Effector memory CD4-positive, alpha-beta T cell (primary cell): ENCODE data around the gene LIMK2.

ENCODE experiments used
- DNase-seq, 3 donors: peaks; one replicate each; pipeline ENCODE4 v3.0.0-alpha.2; 2020
- H3K27ac ChIP-seq: 2 replicates; pipeline ENCODE4 v1.7.0; 2013; ENCODE audit warnings: mild to moderate bottlenecking, low read length, moderate library complexity; ENCODE audit not compliant: insufficient read depth, poor library complexity, severe bottlenecking
- H3K27me3 ChIP-seq: replicated peaks from 2 replicates; pipeline ENCODE4 v1.7.0; 2013; ENCODE audit warnings: mild to moderate bottlenecking, low read length; ENCODE audit not compliant: insufficient read depth, control insufficient read depth, poor library complexity, severe bottlenecking
- H3K36me3 ChIP-seq: 2 replicates; pipeline ENCODE4 v1.7.0; 2013; ENCODE audit warnings: mild to moderate bottlenecking, low read length, moderate library complexity; ENCODE audit not compliant: control insufficient read depth, insufficient read depth
- H3K4me1 ChIP-seq: 2 replicates; pipeline ENCODE4 v1.7.0; 2013; ENCODE audit warnings: low read length, mild to moderate bottlenecking; ENCODE audit not compliant: control insufficient read depth, insufficient read depth, poor library complexity, severe bottlenecking
- H3K4me3 ChIP-seq: 2 replicates; pipeline ENCODE4 v1.7.0; 2013; ENCODE audit warnings: low read length, low read depth, mild to moderate bottlenecking; ENCODE audit not compliant: insufficient read depth, poor library complexity, severe bottlenecking
- H3K9me3 ChIP-seq: 2 replicates; pipeline ENCODE4 v1.7.0; 2013; ENCODE audit warnings: mild to moderate bottlenecking, low read length, moderate library complexity; ENCODE audit not compliant: control insufficient read depth

The LIMK2 gene

GRCh38 chr22:31269892-31270579, 57.9 kb downstream of the LIMK2 start:
- Histone ChIP-seq H3K27me3 (no peaks in the 10 kb centered on the region), H3K27ac (no peak overlapping the region), H3K9me3 (no peaks in the 10 kb centered on the region), H3K36me3 (peaks cover 28% of the 10 kb centered on the region), H3K4me3 (no peak overlapping the region), H3K4me1 (peaks cover 5% of the 10 kb centered on the region)
- no peak for DNase-seq

- DNase-seq = no peak
- Histone ChIP-seq H3K4me1 (peaks cover 5% of the 10 kb centered on the region), H3K9me3 (no peaks in the 10 kb centered on the region), H3K4me3 (no peak overlapping the region), H3K36me3 (peaks cover 31% of the 10 kb centered on the region), H3K27ac (no peak overlapping the region), H3K27me3 (no peaks in the 10 kb centered on the region)
These were observed 58.9 kb downstream of the LIMK2 start for GRCh38 chr22:31271026-31271425.

- Histone ChIP-seq H3K4me3 (no peak overlapping the region), H3K9me3 (no peaks in the 10 kb centered on the region), H3K27ac (peak overlapping the region; percentile 40), H3K27me3 (no peaks in the 10 kb centered on the region), H3K4me1 (peaks cover 5% of the 10 kb centered on the region), H3K36me3 (peaks cover 31% of the 10 kb centered on the region)
- no peak for DNase-seq
These were observed 59.4 kb downstream of the LIMK2 start for GRCh38 chr22:31271485-31271884.

- Histone ChIP-seq H3K36me3 (peaks cover 20% of the 10 kb centered on the region), H3K4me1 (peaks cover 13% of the 10 kb centered on the region), H3K4me3 (no peak overlapping the region), H3K9me3 (no peaks in the 10 kb centered on the region), H3K27ac (no peak overlapping the region), H3K27me3 (no peaks in the 10 kb centered on the region)
- peak in 1 of 3 donors; percentile 32 for DNase-seq
These were observed 60.7 kb downstream of the LIMK2 start for GRCh38 chr22:31272522-31273446.

- Histone ChIP-seq H3K27ac (peak overlapping the region; percentile 35), H3K4me1 (peaks cover 25% of the 10 kb centered on the region), H3K4me3 (no peak overlapping the region), H3K27me3 (no peaks in the 10 kb centered on the region), H3K9me3 (no peaks in the 10 kb centered on the region), H3K36me3 (peaks cover 12% of the 10 kb centered on the region)
- DNase-seq = no peak
These were observed 61.9 kb downstream of the LIMK2 start for GRCh38 chr22:31274017-31274416.

GRCh38 chr22:31275018-31275417, 62.9 kb downstream of the LIMK2 start:
- peaks cover 35% of the 10 kb centered on the region for H3K4me1 ChIP-seq
- no peak overlapping the region for H3K4me3 ChIP-seq
- no peak for DNase-seq
- peak overlapping the region; percentile 35 for H3K27ac ChIP-seq
- no peaks in the 10 kb centered on the region for H3K27me3 ChIP-seq
- no peaks in the 10 kb centered on the region for H3K9me3 ChIP-seq
- peaks cover 13% of the 10 kb centered on the region for H3K36me3 ChIP-seq

- peaks cover 19% of the 10 kb centered on the region for H3K36me3 ChIP-seq
- H3K4me1 ChIP-seq = peaks cover 41% of the 10 kb centered on the region
- H3K27me3 ChIP-seq = no peaks in the 10 kb centered on the region
- no peaks in the 10 kb centered on the region for H3K9me3 ChIP-seq
- H3K4me3 ChIP-seq = no peak overlapping the region
- H3K27ac ChIP-seq = no peak overlapping the region
- DNase-seq = no peak
These were observed 63.5 kb downstream of the LIMK2 start for GRCh38 chr22:31275576-31275975.

- H3K36me3 ChIP-seq = peaks cover 24% of the 10 kb centered on the region
These were observed 64.5 kb downstream of the LIMK2 start for GRCh38 chr22:31276426-31277167.

GRCh38 chr22:31277741-31278140, 65.6 kb downstream of the LIMK2 start:
- DNase-seq = no peak
- peaks cover 57% of the 10 kb centered on the region for H3K4me1 ChIP-seq
- peaks cover 35% of the 10 kb centered on the region for H3K36me3 ChIP-seq
- H3K27me3 ChIP-seq = no peaks in the 10 kb centered on the region
- no peak overlapping the region for H3K4me3 ChIP-seq
- H3K27ac ChIP-seq = peak overlapping the region; percentile 67
- no peaks in the 10 kb centered on the region for H3K9me3 ChIP-seq

More at GRCh38 chr22:31276426-31277167, 64.5 kb downstream of the LIMK2 start:
- no peaks in the 10 kb centered on the region for H3K27me3 ChIP-seq
- no peaks in the 10 kb centered on the region for H3K9me3 ChIP-seq
- H3K27ac ChIP-seq = peak overlapping the region; percentile 7
- DNase-seq = no peak
- no peak overlapping the region for H3K4me3 ChIP-seq
- peaks cover 49% of the 10 kb centered on the region for H3K4me1 ChIP-seq
